ENCODE data around the gene FHOD3. TPM values are rescaled to one million over a fixed set of nuclear protein-coding genes. Genes with fewer than 3 reads are reported as not detected.

The FHOD3 gene
- total RNA-seq, 1 experiment from 2014 or later: 22.7 TPM

- Histone ChIP-seq H3K9me3 (ENCODE audit: control insufficient read depth, insufficient read depth, low read depth, low read length) (no peaks in the 10 kb centered on the region), H3K27me3 (ENCODE audit: control insufficient read depth, insufficient read depth, low read length) (no peaks in the 10 kb centered on the region), H3K4me1 (ENCODE audit: control insufficient read depth, insufficient read depth, low read length) (no peaks in the 10 kb centered on the region), H3K4me3 (ENCODE audit: low read depth in 2 of 2, low read length in 2 of 2) (no peak overlapping the region), H3K36me3 (ENCODE audit: control insufficient read depth, insufficient read depth, low read length) (no peaks in the 10 kb centered on the region; the same call in 1 of the 2 replicates), H3K27ac (ENCODE audit: low read length) (no peak overlapping the region)
- intact Hi-C loops (cut with micrococcal nuclease; ENCODE audit: unreplicated experiment) (no loop called here), in situ Hi-C loops (cut with HindIII; ENCODE audit: low pct_unique_long_range_greater_than_20kb, low sequenced_read_pairs) (no loop called here)
- ATAC-seq (no peak), DNase-seq (ENCODE audit: low read depth, low spot score) (no peak)
- no TSS peak for BruUV-seq (replicated peaks)
- ChIA-PET POLR2A (no interaction called here), CTCF (no interaction called here)
- TF ChIP-seq SIN3A (IDR thresholded peaks at IDR 0.05; ENCODE audit: borderline replicate concordance, insufficient read depth, low read depth, low read length) (no peak), CTCF (IDR thresholded peaks at IDR 0.05) (no peak), POLR2AphosphoS5 (IDR thresholded peaks at IDR 0.05; ENCODE audit: low read depth, low read length) (no peak), TCF7L2 (IDR thresholded peaks at IDR 0.05; ENCODE audit: low read depth, low read length) (no peak), REST (IDR thresholded peaks at IDR 0.05; ENCODE audit: insufficient read depth in 1 of 2, low read depth in 2 of 2, low read length in 1 of 2) (no peak)
Observed at GRCh38 chr18:36737316-36737715, 439.8 kb downstream of the FHOD3 start.

- Histone ChIP-seq H3K27ac (ENCODE audit: low read length) (no peak overlapping the region), H3K4me3 (ENCODE audit: low read depth in 2 of 2, low read length in 2 of 2) (no peak overlapping the region), H3K36me3 (ENCODE audit: control insufficient read depth, insufficient read depth, low read length) (no peaks in the 10 kb centered on the region; the same call in 1 of the 2 replicates), H3K27me3 (ENCODE audit: control insufficient read depth, insufficient read depth, low read length) (no peaks in the 10 kb centered on the region), H3K9me3 (ENCODE audit: control insufficient read depth, insufficient read depth, low read depth, low read length) (no peaks in the 10 kb centered on the region), H3K4me1 (ENCODE audit: control insufficient read depth, insufficient read depth, low read length) (no peaks in the 10 kb centered on the region)
- ATAC-seq (no peak), DNase-seq (ENCODE audit: low read depth, low spot score) (no peak)
- in situ Hi-C loops (cut with HindIII; ENCODE audit: low pct_unique_long_range_greater_than_20kb, low sequenced_read_pairs): no loop called here
- BruUV-seq (replicated peaks): no TSS peak
- ChIA-PET CTCF (no interaction called here), POLR2A (no interaction called here)
- TF ChIP-seq CTCF (IDR thresholded peaks at IDR 0.05) (no peak), SIN3A (IDR thresholded peaks at IDR 0.05; ENCODE audit: borderline replicate concordance, insufficient read depth, low read depth, low read length) (no peak), POLR2AphosphoS5 (IDR thresholded peaks at IDR 0.05; ENCODE audit: low read depth, low read length) (no peak), TCF7L2 (IDR thresholded peaks at IDR 0.05; ENCODE audit: low read depth, low read length) (no peak), REST (IDR thresholded peaks at IDR 0.05; ENCODE audit: insufficient read depth in 1 of 2, low read depth in 2 of 2, low read length in 1 of 2) (no peak)
- intact Hi-C loops (cut with micrococcal nuclease; ENCODE audit: unreplicated experiment): no loop called here
Observed at GRCh38 chr18:36744261-36744876, 446.9 kb downstream of the FHOD3 start.

All from Panc1 (cell line).